ENCODE results near the gene PTPRJ. TPM values are rescaled to one million over a fixed set of nuclear protein-coding genes. Genes with fewer than 3 reads are reported as not detected.
A peak's percentile ranks its signal among the peaks of the same experiment; 100 is the strongest.

PTPRJ gene
- total RNA-seq, 1 donor from 2014 or later: 34.9 TPM

- Histone ChIP-seq H3K27me3 (no peaks in the 10 kb centered on the region), H3K36me3 (no peaks in the 10 kb centered on the region), H3K9me3 (no peaks in the 10 kb centered on the region), H3K27ac (peak overlapping the region; percentile 2), H3K4me1 (peaks cover 27% of the 10 kb centered on the region), H3K4me3 (no peak overlapping the region)
- ATAC-seq (peak; percentile 27), DNase-seq (no peak)
- intact Hi-C loops (cut with DNase I): no loop called here
- TF ChIP-seq CTCF (IDR thresholded peaks at IDR 0.05): no peak
Observed at GRCh38 chr11:47987781-47988180, 7.4 kb downstream of the PTPRJ start.

- Histone ChIP-seq H3K4me3 (no peak overlapping the region), H3K36me3 (no peaks in the 10 kb centered on the region), H3K27me3 (no peaks in the 10 kb centered on the region), H3K9me3 (no peaks in the 10 kb centered on the region), H3K4me1 (peaks cover 27% of the 10 kb centered on the region), H3K27ac (no peak overlapping the region)
- intact Hi-C loops (cut with DNase I): no loop called here
- no peak for TF ChIP-seq CTCF (IDR thresholded peaks at IDR 0.05)
- ATAC-seq: no peak
- DNase-seq: no peak
Observed at GRCh38 chr11:47989779-47990178, 9.4 kb downstream of the PTPRJ start.

GRCh38 chr11:47991266-47991830, 11.0 kb downstream of the PTPRJ start:
- ATAC-seq: peak; percentile 81
- H3K4me3 ChIP-seq: no peak overlapping the region

GRCh38 chr11:47991894-47992293, 11.5 kb downstream of the PTPRJ start:
- peak overlapping the region; percentile 73 for H3K27ac ChIP-seq
- H3K27me3 ChIP-seq: no peaks in the 10 kb centered on the region
- no peak for ATAC-seq
- no peak for DNase-seq
- no peaks in the 10 kb centered on the region for H3K9me3 ChIP-seq
- intact Hi-C loops (cut with DNase I): no loop called here
- H3K36me3 ChIP-seq: no peaks in the 10 kb centered on the region
- TF ChIP-seq CTCF (IDR thresholded peaks at IDR 0.05): no peak
- H3K4me3 ChIP-seq: no peak overlapping the region
- peaks cover 21% of the 10 kb centered on the region for H3K4me1 ChIP-seq

More at GRCh38 chr11:47991266-47991830, 11.0 kb downstream of the PTPRJ start:
- Histone ChIP-seq H3K9me3 (no peaks in the 10 kb centered on the region), H3K27me3 (no peaks in the 10 kb centered on the region), H3K27ac (peak overlapping the region; percentile 73), H3K4me1 (peaks cover 26% of the 10 kb centered on the region), H3K36me3 (no peaks in the 10 kb centered on the region)
- peak; percentile 73 for DNase-seq
- intact Hi-C loops (cut with DNase I): no loop called here
- TF ChIP-seq CTCF (IDR thresholded peaks at IDR 0.05): no peak

- no peaks in the 10 kb centered on the region for H3K36me3 ChIP-seq
- intact Hi-C loops (cut with DNase I): no loop called here
- H3K4me1 ChIP-seq: peaks cover 19% of the 10 kb centered on the region
- no peak overlapping the region for H3K4me3 ChIP-seq
- H3K27ac ChIP-seq: no peak overlapping the region
- H3K27me3 ChIP-seq: no peaks in the 10 kb centered on the region
- DNase-seq (no peak), ATAC-seq (no peak)
- no peak for TF ChIP-seq CTCF (IDR thresholded peaks at IDR 0.05)
- no peaks in the 10 kb centered on the region for H3K9me3 ChIP-seq
Observed at GRCh38 chr11:47992959-47993820, 12.8 kb downstream of the PTPRJ start.
